IMR-90 (cell line): ENCODE measurements around the gene CPD.

Source experiments
- CEBPB ChIP-seq: IDR thresholded peaks from 2 replicates; pipeline ENCODE4 v1.6.1; 2012; ENCODE audit warnings: low read depth, low read length, improper control_type of control experiment
- CTCF ChIP-seq: conservative IDR thresholded peaks from 2 replicates; pipeline ENCODE4 v1.5.1; 2012; ENCODE audit warnings: mild to moderate bottlenecking, low read depth, low read length, improper control_type of control experiment
- ELK1 ChIP-seq: fragments of 150-350 bp; IDR thresholded peaks from 2 replicates; pipeline ENCODE4 v1.6.1; 2016; ENCODE audit warnings: low read depth, mild to moderate bottlenecking, low read length, moderate library complexity, borderline replicate concordance
- MAFK ChIP-seq: IDR thresholded peaks from 2 replicates; pipeline ENCODE4 v1.6.1; 2012; ENCODE audit warnings: low read depth, low read length, improper control_type of control experiment
- POLR2A ChIP-seq: IDR thresholded peaks from 2 replicates; pipeline ENCODE4 v1.6.1; 2012; ENCODE audit warnings: mild to moderate bottlenecking, low read depth, low read length
- RCOR1 ChIP-seq: IDR thresholded peaks from 2 replicates; pipeline ENCODE4 v1.6.1; 2012; ENCODE audit warnings: mild to moderate bottlenecking, low read length, improper control_type of control experiment; ENCODE audit not compliant: insufficient replicate concordance
- SMC3 ChIP-seq: fragments of 150-350 bp; IDR thresholded peaks from 2 replicates; pipeline ENCODE4 v1.6.1; 2016; ENCODE audit warnings: low read depth, mild to moderate bottlenecking, antibody characterized with exemption, low read length, moderate library complexity

DNA sequence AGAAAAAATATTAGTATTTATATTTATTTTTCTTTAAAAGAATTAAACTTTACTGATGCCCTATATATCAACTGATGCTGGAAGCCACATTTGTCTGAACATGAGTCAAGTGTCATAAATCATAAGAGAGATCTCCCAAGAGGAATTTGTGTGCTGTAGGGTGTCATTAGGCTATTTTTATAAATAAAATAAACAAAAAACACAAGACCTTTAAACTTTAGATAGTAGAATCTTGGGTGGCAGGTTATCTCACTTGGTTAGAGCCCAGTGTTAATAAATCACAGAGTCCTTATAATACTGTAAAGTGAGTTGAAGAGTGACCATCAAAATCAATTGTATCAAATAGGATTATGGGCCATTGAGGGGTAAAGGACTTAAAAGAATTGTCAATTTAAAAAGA lies 21.3 kb upstream of the CPD start:
- TF ChIP-seq CTCF (no peak), CEBPB (no peak), SMC3 (no peak), RCOR1 (no peak), POLR2A (no peak), ELK1 (no peak), MAFK (no peak)
